Measurements from ENCODE around the gene APELA.

APELA gene

GRCh38 chr4:164876700-164877324 lies at the start of gene APELA:
Gene APELA, plus strand, starts transcription at chr4:164877178. Its CDS starts 154 bp downstream, at chr4:164877332.
- no peak within 1 kb of the TSS for H3K27ac ChIP-seq (ENCODE audit: low read length)
- DNase-seq, result no peak

GRCh38 chr4:164828955-164829354 lies 48.0 kb upstream of the APELA start:
- TF ChIP-seq EZH2phosphoT487 (IDR thresholded peaks at IDR 0.05; ENCODE audit: low read length) (no peak), CTCF (IDR thresholded peaks at IDR 0.05; ENCODE audit: low read length) (no peak), EZH2 (optimal IDR thresholded peaks at IDR 0.05; ENCODE audit: low read depth, low read length) (no peak)
- H3K27me3 ChIP-seq (replicated peaks; ENCODE audit: insufficient read depth, low read length), result no peaks in the 10 kb centered on the region
- H3K36me3 ChIP-seq (replicated peaks; ENCODE audit: insufficient read depth, low read length), result no peaks in the 10 kb centered on the region
- H3K9me3 ChIP-seq (replicated peaks; ENCODE audit: insufficient read depth, low read length), result no peaks in the 10 kb centered on the region
- H3K79me2 ChIP-seq (ENCODE audit: low read length), result no peaks in the 10 kb centered on the region
- no peaks in the 10 kb centered on the region for H3K9me2 ChIP-seq (replicated peaks; ENCODE audit: insufficient read depth, low read length)
- no peaks in the 10 kb centered on the region for H3K4me1 ChIP-seq (ENCODE audit: low read length)
- no peak overlapping the region for H3K4me3 ChIP-seq (ENCODE audit: low read length)
- no peak overlapping the region for H3K9ac ChIP-seq (ENCODE audit: low read length)
- no peak overlapping the region for H3K27ac ChIP-seq (ENCODE audit: low read length)
- no peaks in the 10 kb centered on the region for H4K20me1 ChIP-seq (ENCODE audit: insufficient read depth, low read length)
- no peak overlapping the region for H2AFZ ChIP-seq (ENCODE audit: low read length)
- H3K4me2 ChIP-seq (ENCODE audit: low read depth, low read length), result no peak overlapping the region
- no peaks in the 10 kb centered on the region for H3F3A ChIP-seq (ENCODE audit: insufficient read depth, low read length)
- DNase-seq, result no peak

More at GRCh38 chr4:164876700-164877324, at the start of gene APELA:
- TF ChIP-seq EZH2 (optimal IDR thresholded peaks at IDR 0.05; ENCODE audit: low read depth, low read length) (no peak), CTCF (IDR thresholded peaks at IDR 0.05; ENCODE audit: low read length) (no peak), EZH2phosphoT487 (IDR thresholded peaks at IDR 0.05; ENCODE audit: low read length) (no peak)
- H3F3A ChIP-seq (ENCODE audit: insufficient read depth, low read length), result no peaks in the 10 kb centered on the region
- H4K20me1 ChIP-seq (ENCODE audit: insufficient read depth, low read length), result no peaks in the 10 kb centered on the region
- no peaks in the 10 kb centered on the region for H3K4me1 ChIP-seq (ENCODE audit: low read length)
- H2AFZ ChIP-seq (ENCODE audit: low read length), result 0 out of 2 replicates have a peak within 1 kb of the TSS, but pooled peaks have one; percentile 21
- no peak within 1 kb of the TSS for H3K4me2 ChIP-seq (ENCODE audit: low read depth, low read length)
- no peaks in the 10 kb centered on the region for H3K36me3 ChIP-seq (replicated peaks; ENCODE audit: insufficient read depth, low read length)
- no peak within 1 kb of the TSS for H3K4me3 ChIP-seq (ENCODE audit: low read length)
- H3K9me2 ChIP-seq (replicated peaks; ENCODE audit: insufficient read depth, low read length), result no peaks in the 10 kb centered on the region
- H3K79me2 ChIP-seq (ENCODE audit: low read length), result no peaks in the 10 kb centered on the region
- no peak within 1 kb of the TSS for H3K9ac ChIP-seq (ENCODE audit: low read length)
- H3K27me3 ChIP-seq (replicated peaks; ENCODE audit: insufficient read depth, low read length), result no peaks in the 10 kb centered on the region
- H3K9me3 ChIP-seq (replicated peaks; ENCODE audit: insufficient read depth, low read length), result no peaks in the 10 kb centered on the region

GRCh38 chr4:164846566-164846965 lies 30.4 kb upstream of the APELA start:
- Histone ChIP-seq H3K9ac (ENCODE audit: low read length) (no peak overlapping the region), H3F3A (ENCODE audit: insufficient read depth, low read length) (no peaks in the 10 kb centered on the region), H3K79me2 (ENCODE audit: low read length) (no peaks in the 10 kb centered on the region), H3K9me2 (replicated peaks; ENCODE audit: insufficient read depth, low read length) (no peaks in the 10 kb centered on the region), H2AFZ (ENCODE audit: low read length) (no peak overlapping the region), H3K36me3 (replicated peaks; ENCODE audit: insufficient read depth, low read length) (no peaks in the 10 kb centered on the region), H3K4me2 (ENCODE audit: low read depth, low read length) (no peak overlapping the region), H3K9me3 (replicated peaks; ENCODE audit: insufficient read depth, low read length) (no peaks in the 10 kb centered on the region), H3K27ac (ENCODE audit: low read length) (no peak overlapping the region), H4K20me1 (ENCODE audit: insufficient read depth, low read length) (no peaks in the 10 kb centered on the region), H3K4me1 (ENCODE audit: low read length) (no peaks in the 10 kb centered on the region), H3K4me3 (ENCODE audit: low read length) (no peak overlapping the region), H3K27me3 (replicated peaks; ENCODE audit: insufficient read depth, low read length) (no peaks in the 10 kb centered on the region)
- TF ChIP-seq EZH2phosphoT487 (IDR thresholded peaks at IDR 0.05; ENCODE audit: low read length) (no peak), CTCF (IDR thresholded peaks at IDR 0.05; ENCODE audit: low read length) (no peak), EZH2 (optimal IDR thresholded peaks at IDR 0.05; ENCODE audit: low read depth, low read length) (no peak)
- no peak for DNase-seq

Data from MM.1S (cell line).